Naive thymus-derived CD4-positive, alpha-beta T cell (primary cell): ENCODE measurements around the gene TAF12. TPM values are rescaled to one million over a fixed set of nuclear protein-coding genes. Genes with fewer than 3 reads are reported as not detected.

Experiments used
- ATAC-seq: fragments of 150-1000 bp; cut with Tn5 transposase; 2 replicates; pipeline ENCODE4 v1.10.0; 2021; ENCODE audit warnings: mild to moderate bottlenecking, moderate library complexity
- CTCF ChIA-PET: fragments of 350-600 bp; sonication (Branson Sonifier 250); formaldehyde crosslinking; loops from one replicate; lab custom pipeline; 2021; ENCODE audit warnings: antibody characterized with exemption; lab: Charles Lee
- POLR2A ChIA-PET: fragments of 350-600 bp; sonication (Branson Sonifier 250); formaldehyde crosslinking; loops from one replicate; lab custom pipeline; 2021; ENCODE audit warnings: antibody characterized with exemption, inconsistent platforms; lab: Charles Lee
- DNase-seq, 9 donors: peaks; one replicate each; pipeline versions ENCODE4 v3.0.0 to v3.0.0-alpha.2; 2020 to 2022; ENCODE audit warnings: mixed read lengths in 1 of 9
- H3K27ac ChIP-seq: one replicate; pipeline ENCODE4 v1.7.0; 2013; ENCODE audit warnings: mild to moderate bottlenecking, low read depth, low read length, moderate library complexity
- H3K27me3 ChIP-seq, 2 donors: one replicate each; pipeline ENCODE4 v1.7.0; 2013; ENCODE audit warnings: low read length in 2 of 2, mild to moderate bottlenecking in 2 of 2, moderate library complexity in 2 of 2; ENCODE audit not compliant: control insufficient read depth in 2 of 2, insufficient read depth in 2 of 2
- H3K36me3 ChIP-seq, 3 experiments: 1 replicate in 2 of 3; 2 replicates in 1 of 3; pipeline ENCODE4 v1.7.0; 2013; ENCODE audit warnings: low read length in 3 of 3, mild to moderate bottlenecking in 3 of 3, moderate library complexity in 1 of 3; ENCODE audit not compliant: insufficient read depth in 3 of 3, control insufficient read depth in 2 of 3
- H3K4me1 ChIP-seq, 2 donors: one replicate each; pipeline ENCODE4 v1.7.0; 2013; ENCODE audit warnings: low read length in 2 of 2, mild to moderate bottlenecking in 2 of 2, moderate library complexity in 1 of 2; ENCODE audit not compliant: control insufficient read depth in 2 of 2, insufficient read depth in 2 of 2
- H3K4me3 ChIP-seq: 2 replicates; pipeline ENCODE4 v1.7.0; 2013; ENCODE audit warnings: mild to moderate bottlenecking, low read length
- H3K9me3 ChIP-seq, 3 experiments: 1 replicate in 2 of 3; 2 replicates in 1 of 3; pipeline ENCODE4 v1.7.0; 2013; ENCODE audit warnings: low read length in 3 of 3; ENCODE audit not compliant: control insufficient read depth in 2 of 3
- H3K27ac Mint-ChIP-seq, 9 donors: one replicate each; pipeline ENCODE4 v1.8.0; 2020 to 2022; ENCODE audit warnings: mixed read lengths in 9 of 9, mild to moderate bottlenecking in 8 of 9, moderate library complexity in 5 of 9, inconsistent platforms in 2 of 9
- H3K27me3 Mint-ChIP-seq, 5 donors: one replicate each; pipeline ENCODE4 v1.8.0; 2021 to 2022; ENCODE audit warnings: mixed read lengths in 5 of 5, mild to moderate bottlenecking in 1 of 5
- H3K36me3 Mint-ChIP-seq, 5 donors: one replicate each; pipeline ENCODE4 v1.8.0; 2020 to 2022; ENCODE audit warnings: mixed read lengths in 5 of 5, mild to moderate bottlenecking in 3 of 5, inconsistent platforms in 1 of 5
- H3K4me1 Mint-ChIP-seq, 7 donors: one replicate each; pipeline ENCODE4 v1.8.0; 2020 to 2022; ENCODE audit warnings: mixed read lengths in 7 of 7, mild to moderate bottlenecking in 3 of 7, inconsistent platforms in 1 of 7
- H3K4me3 Mint-ChIP-seq, 10 donors: one replicate each; pipeline ENCODE4 v1.8.0; 2020 to 2022; ENCODE audit warnings: mild to moderate bottlenecking in 10 of 10, mixed read lengths in 10 of 10, moderate library complexity in 6 of 10, inconsistent platforms in 2 of 10
- H3K9me3 Mint-ChIP-seq, 11 donors: one replicate each; pipeline ENCODE4 v1.8.0; 2020 to 2022; ENCODE audit warnings: mixed read lengths in 11 of 11, mild to moderate bottlenecking in 4 of 11, inconsistent platforms in 1 of 11, moderate library complexity in 1 of 11
- intact Hi-C, 2 donors: fragments of 100-400 bp; cut with micrococcal nuclease; formaldehyde crosslinking; loops; one replicate each; pipeline ENCODE4 v1.15.1; 2023
- polyA plus RNA-seq, 2 donors: library from polyadenylated mRNA; unstranded; fragments of 300-500 nt; fragmentation: Illumina TruSeq; gene quantifications; one replicate each; pipeline ENCODE4 v1.2.3, GENCODE V29; 2021
- total RNA-seq, 6 experiments: library from RNA in 5 of 6; stranded (reverse) in 5 of 6; gene quantifications; 1 replicate in 5 of 6; 2 replicates in 1 of 6; pipeline ENCODE4 v1.2.3 and lab custom pipeline; 2021 to 2026

Gene TAF12
- total and polyA plus RNA-seq, 7 experiments from 2014 or later, result 13.0 to 41.8 (median 23.4) TPM

- Mint-ChIP-seq H3K4me3 (peak overlapping the region; percentile 94 to 100 (median 98)), H3K4me1 (peaks cover 29 to 57% (median 47%) of the 10 kb centered on the region in 7 donors), H3K9me3 (no peaks in the 10 kb centered on the region), H3K27ac (peak overlapping the region; percentile 93 to 99 (median 99)), H3K27me3 (peaks cover 0 to 2% (median 0%) of the 10 kb centered on the region in 5 donors), H3K36me3 (peaks cover 0 to 8% (median 3%) of the 10 kb centered on the region in 5 donors)
- ATAC-seq (peak; percentile 5), DNase-seq (no peak)
- Histone ChIP-seq H3K27ac (peak overlapping the region; percentile 95), H3K9me3 (no peaks in the 10 kb centered on the region), H3K27me3 (no peaks in the 10 kb centered on the region), H3K4me1 (peaks cover 19 to 27% of the 10 kb centered on the region in 2 donors), H3K4me3 (peak overlapping the region; percentile 93), H3K36me3 (no peaks in the 10 kb centered on the region)
- CTCF ChIA-PET, result interaction anchor here (0.7 to 2.1 kb wide), 7 partner anchors 22 to 240 kb away, joined by 3 to 20 read pairs (median 5); partner anchors contain the start of genes GMEB1 and YTHDF2
- intact Hi-C loops, result loop anchor here (2.0 to 5.0 kb wide), 5 partner anchors 45 to 395 kb away; partner anchors contain the start of genes MED18 (in 1 of the 2) and PHACTR4 (in 1 of the 2)
- POLR2A ChIA-PET, result interaction anchor here (0.6 to 14.1 kb wide), 30 partner anchors 10 to 913 kb away, joined by 3 to 383 read pairs (median 6); partner anchors contain the start of genes GMEB1, RCC1, SRSF4 and TRNAU1AP
These were observed 616 bp downstream of the TAF12 start for GRCh38 chr1:28642056-28642846.

GRCh38 chr1:28640766-28641165, 2.1 kb downstream of the TAF12 start:
- Mint-ChIP-seq H3K27me3 (peaks cover 0 to 2% (median 0%) of the 10 kb centered on the region in 5 donors), H3K4me3 (peak overlapping the region; percentile 35 to 100 (median 98)), H3K36me3 (peaks cover 0 to 10% (median 3%) of the 10 kb centered on the region in 5 donors), H3K4me1 (peaks cover 34 to 62% (median 55%) of the 10 kb centered on the region in 7 donors), H3K27ac (peak overlapping the region in 5 of 9 donors; percentile 16 to 56 (median 39)), H3K9me3 (no peaks in the 10 kb centered on the region)
- intact Hi-C loops, result loop anchor here (1.0 to 5.0 kb wide), 3 partner anchors 47 to 273 kb away; partner anchors contain the start of gene PHACTR4 (in 1 of the 2)
- no peak overlapping the region for H3K4me3 ChIP-seq
- peak in 6 of 9 donors; percentile 21 to 57 (median 38) for DNase-seq
- no peaks in the 10 kb centered on the region for H3K27me3 ChIP-seq
- H3K36me3 ChIP-seq, result peaks cover 0 to 4% (median 0%) of the 10 kb centered on the region in 3 experiments
- H3K9me3 ChIP-seq, result no peaks in the 10 kb centered on the region
- ChIA-PET CTCF (interaction anchor here (0.6 to 1.5 kb wide), 7 partner anchors 18 to 238 kb away, joined by 3 to 11 read pairs (median 3); partner anchors contain the start of gene YTHDF2), POLR2A (interaction anchor here (0.5 to 14.1 kb wide), 7 partner anchors 8 to 135 kb away, joined by 3 to 383 read pairs (median 5); partner anchors contain the start of genes GMEB1, RCC1, RNU11 and YTHDF2)
- peaks cover 17 to 24% of the 10 kb centered on the region in 2 donors for H3K4me1 ChIP-seq
- ATAC-seq, result no peak
- H3K27ac ChIP-seq, result no peak overlapping the region

- H3K4me1 ChIP-seq, result no peaks in the 10 kb centered on the region
- Mint-ChIP-seq H3K9me3 (no peaks in the 10 kb centered on the region), H3K27me3 (no peaks in the 10 kb centered on the region), H3K36me3 (peaks cover 0 to 6% (median 0%) of the 10 kb centered on the region in 5 donors), H3K4me3 (no peak overlapping the region), H3K27ac (peak overlapping the region in 5 of 9 donors; percentile 4 to 76 (median 43)), H3K4me1 (peaks cover 6 to 21% (median 15%) of the 10 kb centered on the region in 7 donors)
- H3K36me3 ChIP-seq, result peaks cover 0 to 4% (median 4%) of the 10 kb centered on the region in 3 experiments
- ATAC-seq (no peak), DNase-seq (no peak)
- POLR2A ChIA-PET, result interaction anchor here (0.6 to 2.5 kb wide), 2 partner anchors 10 to 86 kb away, joined by 3 to 11 read pairs; partner anchors contain the start of gene TAF12
- no peak overlapping the region for H3K27ac ChIP-seq
- no peak overlapping the region for H3K4me3 ChIP-seq
- H3K9me3 ChIP-seq, result no peaks in the 10 kb centered on the region
- H3K27me3 ChIP-seq, result no peaks in the 10 kb centered on the region
- intact Hi-C loops, result no loop called here
- CTCF ChIA-PET, result interaction anchor here (0.6 to 0.7 kb wide), 2 partner anchors 21 to 120 kb away, joined by 3 read pairs; no protein-coding TSS in a partner anchor
These were observed 10.3 kb downstream of the TAF12 start for GRCh38 chr1:28632560-28632959.

- Histone ChIP-seq H3K36me3 (peaks cover 0 to 4% (median 2%) of the 10 kb centered on the region in 3 experiments), H3K4me3 (no peak overlapping the region), H3K4me1 (no peaks in the 10 kb centered on the region), H3K9me3 (no peaks in the 10 kb centered on the region), H3K27me3 (no peaks in the 10 kb centered on the region), H3K27ac (no peak overlapping the region)
- intact Hi-C loops, result no loop called here
- no peak for DNase-seq
- Mint-ChIP-seq H3K36me3 (peaks cover 0 to 6% (median 0%) of the 10 kb centered on the region in 5 donors), H3K27me3 (no peaks in the 10 kb centered on the region), H3K4me1 (peaks cover 6 to 17% (median 13%) of the 10 kb centered on the region in 7 donors), H3K27ac (peak overlapping the region in 2 of 9 donors; percentile 17 to 52), H3K4me3 (no peak overlapping the region), H3K9me3 (no peaks in the 10 kb centered on the region)
- ATAC-seq, result no peak
- CTCF ChIA-PET, result no interaction called here
- POLR2A ChIA-PET, result interaction anchor here (2.5 kb wide), 1 partner anchor 11 kb away, joined by 11 read pairs; the partner anchor contains the start of gene TAF12
These were observed 11.2 kb downstream of the TAF12 start for GRCh38 chr1:28631713-28632112.

- CTCF ChIA-PET, result no interaction called here
- no peaks in the 10 kb centered on the region for H3K4me1 ChIP-seq
- DNase-seq (no peak), ATAC-seq (no peak)
- Mint-ChIP-seq H3K36me3 (peaks cover 9 to 36% (median 19%) of the 10 kb centered on the region in 5 donors), H3K27ac (no peak overlapping the region), H3K4me3 (no peak overlapping the region), H3K4me1 (no peaks in the 10 kb centered on the region), H3K9me3 (no peaks in the 10 kb centered on the region), H3K27me3 (no peaks in the 10 kb centered on the region)
- intact Hi-C loops, result no loop called here
- peaks cover 13 to 60% (median 24%) of the 10 kb centered on the region in 3 experiments for H3K36me3 ChIP-seq
- no peak overlapping the region for H3K27ac ChIP-seq
- H3K4me3 ChIP-seq, result no peak overlapping the region
- POLR2A ChIA-PET, result no interaction called here
- H3K9me3 ChIP-seq, result no peaks in the 10 kb centered on the region
- no peaks in the 10 kb centered on the region for H3K27me3 ChIP-seq
These were observed 29.7 kb downstream of the TAF12 start for GRCh38 chr1:28613175-28613574.

GRCh38 chr1:28606771-28607170, 36.1 kb downstream of the TAF12 start:
- Histone ChIP-seq H3K27me3 (no peaks in the 10 kb centered on the region), H3K9me3 (no peaks in the 10 kb centered on the region), H3K4me1 (no peaks in the 10 kb centered on the region), H3K36me3 (peaks cover 16 to 76% (median 16%) of the 10 kb centered on the region in 3 experiments), H3K4me3 (no peak overlapping the region), H3K27ac (no peak overlapping the region)
- H3K9me3 Mint-ChIP-seq, result no peaks in the 10 kb centered on the region
- no peak for DNase-seq
- H3K36me3 Mint-ChIP-seq, result peaks cover 0 to 37% (median 17%) of the 10 kb centered on the region in 5 donors
- no peak for ATAC-seq
- no peaks in the 10 kb centered on the region for H3K27me3 Mint-ChIP-seq
- ChIA-PET POLR2A (no interaction called here), CTCF (no interaction called here)
- H3K27ac Mint-ChIP-seq, result peak overlapping the region in 1 of 9 donors; percentile 14
- H3K4me1 Mint-ChIP-seq, result peaks cover 0 to 6% (median 0%) of the 10 kb centered on the region in 7 donors
- intact Hi-C loops, result no loop called here
- H3K4me3 Mint-ChIP-seq, result no peak overlapping the region
